HL-60 (cell line): ENCODE data around the gene PDE2A.

Source experiments
- CTCF ChIP-seq: IDR thresholded peaks from one replicate; pipeline ENCODE4 v1.5.1; 2011; ENCODE audit warnings: low read length, control low read depth, inconsistent platforms; ENCODE audit not compliant: insufficient read depth
- POLR2AphosphoS5 ChIP-seq: IDR thresholded peaks from 2 replicates; pipeline ENCODE4 v1.6.1; 2012; ENCODE audit warnings: low read depth

GRCh38 chr11:72647882-72648281, 26.3 kb downstream of the PDE2A start:
- TF ChIP-seq CTCF: no peak
- no peak for TF ChIP-seq POLR2AphosphoS5
